Peyer's patch (tissue), 4 donors: ENCODE data around the gene ICAM5.

Source experiments
- CTCF ChIP-seq, 6 experiments: fragments of 450-650 bp in 4 of 6; fragments of 200-600 bp in 2 of 6; sonication (generic) in 1 of 6; IDR thresholded peaks; one replicate each; pipeline ENCODE4 v1.5.1; 2017 to 2019; ENCODE audit warnings: antibody characterized with exemption in 6 of 6, mild to moderate bottlenecking in 3 of 6, moderate library complexity in 1 of 6
- POLR2A ChIP-seq, 2 donors: fragments of 450-650 bp; IDR thresholded peaks; one replicate each; pipeline ENCODE4 v1.5.1; 2017; ENCODE audit warnings: antibody characterized with exemption in 2 of 2, mild to moderate bottlenecking in 2 of 2, moderate library complexity in 2 of 2

DNA sequence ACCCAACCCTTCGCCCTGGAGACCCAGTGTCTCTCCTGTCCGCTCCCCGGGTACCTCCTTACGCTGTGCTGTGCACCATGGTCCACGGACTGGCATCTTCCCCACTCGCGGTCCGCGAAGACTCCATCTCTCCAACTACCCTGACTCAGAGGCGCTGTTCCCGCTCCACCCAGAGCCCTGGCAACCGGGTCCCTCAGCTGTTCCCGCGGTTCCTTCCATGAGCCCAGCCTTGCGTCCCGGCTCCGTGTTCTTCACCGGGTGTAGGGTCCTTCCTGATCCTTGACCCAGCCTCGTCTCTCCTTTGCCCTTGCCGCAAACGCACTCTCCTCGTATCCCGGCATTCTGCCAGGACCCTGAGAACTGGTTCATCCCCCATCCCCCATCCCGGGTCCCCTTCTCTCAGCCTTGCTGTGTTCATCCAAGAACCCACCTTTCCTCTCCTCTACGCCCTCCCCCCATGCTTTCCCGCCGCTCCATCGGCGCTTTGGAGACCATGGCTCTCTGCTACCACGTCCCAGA lies 664 bp downstream of the ICAM5 start:
- no peak for TF ChIP-seq CTCF (IDR thresholded peaks at IDR 0.05)
- TF ChIP-seq POLR2A (IDR thresholded peaks at IDR 0.05), result no peak
